Neuron (in vitro differentiated cells): ENCODE data around the gene PCDH9.

Source experiments
- H2AFZ ChIP-seq: one replicate; pipeline ENCODE4 v1.6.1; 2013; ENCODE audit warnings: low read depth, mild to moderate bottlenecking, inconsistent platforms, low read length, moderate library complexity
- H3K27me3 ChIP-seq: one replicate; pipeline ENCODE4 v1.6.1; 2013; ENCODE audit warnings: low read length; ENCODE audit not compliant: insufficient read depth
- H3K36me3 ChIP-seq: one replicate; pipeline ENCODE4 v1.6.1; 2013; ENCODE audit warnings: low read length; ENCODE audit not compliant: insufficient read depth
- H3K4me1 ChIP-seq: one replicate; pipeline ENCODE4 v1.6.1; 2013; ENCODE audit warnings: low read length; ENCODE audit not compliant: insufficient read depth
- H3K4me3 ChIP-seq: 2 replicates; pipeline ENCODE4 v1.5.1; 2013; ENCODE audit warnings: mild to moderate bottlenecking, low read length, moderate library complexity
- H3K9me3 ChIP-seq: one replicate; pipeline ENCODE4 v1.6.1; 2013; ENCODE audit warnings: low read length

PCDH9 gene

GRCh38 chr13:67125681-67126080, 104.5 kb downstream of the PCDH9 start:
- H2AFZ ChIP-seq: no peak overlapping the region
- H3K4me3 ChIP-seq: no peak overlapping the region
- H3K4me1 ChIP-seq: peaks cover 22% of the 10 kb centered on the region
- no peaks in the 10 kb centered on the region for H3K36me3 ChIP-seq
- H3K9me3 ChIP-seq: no peaks in the 10 kb centered on the region
- no peaks in the 10 kb centered on the region for H3K27me3 ChIP-seq

- H3K4me3 ChIP-seq: no peak overlapping the region
- H3K36me3 ChIP-seq: no peaks in the 10 kb centered on the region
- H3K4me1 ChIP-seq: peaks cover 11% of the 10 kb centered on the region
- no peaks in the 10 kb centered on the region for H3K27me3 ChIP-seq
- H2AFZ ChIP-seq: no peak overlapping the region
- H3K9me3 ChIP-seq: no peaks in the 10 kb centered on the region
Observed at GRCh38 chr13:67123165-67123564, 107.0 kb downstream of the PCDH9 start.

- H3K4me1 ChIP-seq: peaks cover 7% of the 10 kb centered on the region
- no peaks in the 10 kb centered on the region for H3K27me3 ChIP-seq
- no peaks in the 10 kb centered on the region for H3K9me3 ChIP-seq
- no peaks in the 10 kb centered on the region for H3K36me3 ChIP-seq
- H3K4me3 ChIP-seq: no peak overlapping the region
- no peak overlapping the region for H2AFZ ChIP-seq
Observed at GRCh38 chr13:67122251-67122650, 107.9 kb downstream of the PCDH9 start.

- no peak overlapping the region for H3K4me3 ChIP-seq
- no peaks in the 10 kb centered on the region for H3K9me3 ChIP-seq
- no peaks in the 10 kb centered on the region for H3K36me3 ChIP-seq
- no peaks in the 10 kb centered on the region for H3K27me3 ChIP-seq
- peaks cover 11% of the 10 kb centered on the region for H3K4me1 ChIP-seq
- H2AFZ ChIP-seq: no peak overlapping the region
Observed at GRCh38 chr13:67120872-67121531, 109.1 kb downstream of the PCDH9 start.

- Histone ChIP-seq H3K36me3 (no peaks in the 10 kb centered on the region), H3K4me3 (no peak overlapping the region), H3K4me1 (peaks cover 11% of the 10 kb centered on the region), H3K9me3 (no peaks in the 10 kb centered on the region), H2AFZ (no peak overlapping the region), H3K27me3 (no peaks in the 10 kb centered on the region)
Observed at GRCh38 chr13:67119481-67119894, 110.6 kb downstream of the PCDH9 start.

GRCh38 chr13:67118277-67118676, 111.9 kb downstream of the PCDH9 start:
- Histone ChIP-seq H2AFZ (no peak overlapping the region), H3K36me3 (no peaks in the 10 kb centered on the region), H3K4me1 (peaks cover 11% of the 10 kb centered on the region), H3K27me3 (no peaks in the 10 kb centered on the region), H3K4me3 (no peak overlapping the region), H3K9me3 (no peaks in the 10 kb centered on the region)

GRCh38 chr13:67117010-67117550, 113.1 kb downstream of the PCDH9 start:
- Histone ChIP-seq H3K36me3 (no peaks in the 10 kb centered on the region), H3K4me3 (no peak overlapping the region), H2AFZ (no peak overlapping the region), H3K27me3 (no peaks in the 10 kb centered on the region), H3K9me3 (no peaks in the 10 kb centered on the region), H3K4me1 (peaks cover 11% of the 10 kb centered on the region)

GRCh38 chr13:67107979-67108378, 122.2 kb downstream of the PCDH9 start:
- no peaks in the 10 kb centered on the region for H3K36me3 ChIP-seq
- H3K27me3 ChIP-seq: no peaks in the 10 kb centered on the region
- H3K4me3 ChIP-seq: no peak overlapping the region
- no peak overlapping the region for H2AFZ ChIP-seq
- peaks cover 6% of the 10 kb centered on the region for H3K9me3 ChIP-seq
- H3K4me1 ChIP-seq: no peaks in the 10 kb centered on the region

- Histone ChIP-seq H3K36me3 (no peaks in the 10 kb centered on the region), H3K4me3 (no peak overlapping the region), H3K9me3 (peaks cover 6% of the 10 kb centered on the region), H2AFZ (no peak overlapping the region), H3K4me1 (no peaks in the 10 kb centered on the region), H3K27me3 (no peaks in the 10 kb centered on the region)
Observed at GRCh38 chr13:67106502-67107057, 123.6 kb downstream of the PCDH9 start.

GRCh38 chr13:67101730-67102467, 128.2 kb downstream of the PCDH9 start:
- Histone ChIP-seq H3K9me3 (peaks cover 4% of the 10 kb centered on the region), H3K4me3 (no peak overlapping the region), H2AFZ (no peak overlapping the region), H3K36me3 (no peaks in the 10 kb centered on the region), H3K4me1 (no peaks in the 10 kb centered on the region), H3K27me3 (no peaks in the 10 kb centered on the region)

- H3K4me1 ChIP-seq: no peaks in the 10 kb centered on the region
- no peaks in the 10 kb centered on the region for H3K27me3 ChIP-seq
- no peak overlapping the region for H2AFZ ChIP-seq
- H3K9me3 ChIP-seq: no peaks in the 10 kb centered on the region
- no peaks in the 10 kb centered on the region for H3K36me3 ChIP-seq
- no peak overlapping the region for H3K4me3 ChIP-seq
Observed at GRCh38 chr13:67100730-67101129, 129.4 kb downstream of the PCDH9 start.

GRCh38 chr13:67099494-67099893, 130.6 kb downstream of the PCDH9 start:
- no peak overlapping the region for H2AFZ ChIP-seq
- H3K4me1 ChIP-seq: no peaks in the 10 kb centered on the region
- H3K9me3 ChIP-seq: no peaks in the 10 kb centered on the region
- no peaks in the 10 kb centered on the region for H3K36me3 ChIP-seq
- H3K27me3 ChIP-seq: no peaks in the 10 kb centered on the region
- no peak overlapping the region for H3K4me3 ChIP-seq

- H2AFZ ChIP-seq: no peak overlapping the region
- no peak overlapping the region for H3K4me3 ChIP-seq
- H3K9me3 ChIP-seq: no peaks in the 10 kb centered on the region
- H3K27me3 ChIP-seq: no peaks in the 10 kb centered on the region
- no peaks in the 10 kb centered on the region for H3K36me3 ChIP-seq
- H3K4me1 ChIP-seq: no peaks in the 10 kb centered on the region
Observed at GRCh38 chr13:67097892-67098452, 132.2 kb downstream of the PCDH9 start.
